GM12878 (cell line): ENCODE measurements around the gene TRPV5. TPM values are rescaled to one million over a fixed set of nuclear protein-coding genes. Genes with fewer than 3 reads are reported as not detected.

Source experiments
- ATAC-seq: fragments of 200-7000 bp; cut with Tn5 transposase; 3 replicates; pipeline ENCODE4 v1.9.1; 2020; ENCODE audit warnings: mild to moderate bottlenecking, moderate library complexity
- BruUV-seq: library from RNA; stranded (reverse); fragments of 400-500 nt; replicated peaks from 2 replicates; lab custom pipeline; 2021; lab: Mats Ljungman, UMichigan
- CTCF ChIA-PET: fragments of 300-600 bp; sonication (Branson Sonifier 250); formaldehyde crosslinking; extraction: SDS; loops from one replicate; lab custom pipeline; 2021; ENCODE audit warnings: inconsistent platforms; lab: Yijun Ruan, JAX
- POLR2A ChIA-PET: fragments of 350-600 bp; formaldehyde crosslinking; extraction: SDS; loops from one replicate; lab custom pipeline; 2021; ENCODE audit warnings: inconsistent platforms; lab: Charles Lee
- RAD21 ChIA-PET: fragments of 300-600 bp; sonication (Branson Sonifier 250); formaldehyde crosslinking; loops from one replicate; lab custom pipeline; 2023; ENCODE audit warnings: antibody characterized with exemption; ENCODE audit not compliant: unreplicated experiment; lab: Charles Lee
- SMC1A ChIA-PET: fragments of 300-600 bp; sonication (Branson Sonifier 250); formaldehyde crosslinking; loops from one replicate; lab custom pipeline; 2023; ENCODE audit not compliant: unreplicated experiment, uncharacterized antibody; lab: Charles Lee
- DNase-seq: peaks from one replicate; pipeline ENCODE4 v3.0.0-alpha.2; 2011; ENCODE audit warnings: low read depth, low spot score
- FAIRE-seq: peaks from 3 replicates; lab custom pipeline; 2011; peaks lifted over from hg19 to GRCh38; lab: Jason Lieb, UNC
- H2AFZ ChIP-seq: 2 replicates; pipeline ENCODE4 v1.6.0; 2011; ENCODE audit warnings: low read depth, low read length, control low read depth; ENCODE audit not compliant: control insufficient read depth
- H3K27ac ChIP-seq: 2 replicates; pipeline ENCODE4 v1.5.1; 2011; ENCODE audit warnings: control low read depth; ENCODE audit not compliant: control insufficient read depth, insufficient read depth
- H3K27me3 ChIP-seq, 2 experiments: replicated peaks in 1 of 2; 2 replicates each; pipeline versions ENCODE4 v1.6.0 to v1.6.1; 2011; ENCODE audit warnings: low read length in 1 of 2; ENCODE audit not compliant: control insufficient read depth in 2 of 2, insufficient read depth in 2 of 2
- H3K36me3 ChIP-seq, 2 experiments: 2 replicates each; pipeline ENCODE4 v1.5.1; 2011; ENCODE audit warnings: low read length in 1 of 2; ENCODE audit not compliant: control insufficient read depth in 2 of 2, insufficient read depth in 2 of 2
- H3K4me1 ChIP-seq: 2 replicates; pipeline ENCODE4 v1.6.1; 2011; ENCODE audit warnings: mild to moderate bottlenecking, low read length, moderate library complexity, mixed read lengths; ENCODE audit not compliant: control insufficient read depth, insufficient read depth
- H3K4me2 ChIP-seq: 2 replicates; pipeline ENCODE4 v1.6.0; 2011; ENCODE audit warnings: control low read depth; ENCODE audit not compliant: control insufficient read depth, insufficient read depth
- H3K4me3 ChIP-seq: fragments of 200-600 bp; sonication (generic); 2 replicates; pipeline ENCODE4 v1.5.1; 2016
- H3K79me2 ChIP-seq: 2 replicates; pipeline ENCODE4 v1.6.0; 2011; ENCODE audit warnings: low read length; ENCODE audit not compliant: control insufficient read depth, insufficient read depth
- H3K9ac ChIP-seq: 2 replicates; pipeline ENCODE4 v1.8.0; 2011; ENCODE audit warnings: low read length, control low read depth, mixed read lengths; ENCODE audit not compliant: control insufficient read depth, insufficient read depth
- H3K9me3 ChIP-seq: replicated peaks from 3 replicates; pipeline ENCODE4 v1.5.1; 2011; ENCODE audit warnings: mild to moderate bottlenecking, low read length; ENCODE audit not compliant: control insufficient read depth, insufficient read depth
- H4K20me1 ChIP-seq: 2 replicates; pipeline ENCODE4 v1.6.0; 2011; ENCODE audit not compliant: control insufficient read depth, insufficient read depth
- ATF3 ChIP-seq: IDR thresholded peaks from 2 replicates; pipeline ENCODE4 v1.6.1; 2011; ENCODE audit warnings: low read depth, mild to moderate bottlenecking, low read length, moderate library complexity, borderline replicate concordance; ENCODE audit errors: extremely low read depth
- CBFB ChIP-seq: IDR thresholded peaks from 2 replicates; pipeline ENCODE4 v1.6.1; 2016; ENCODE audit warnings: antibody characterized with exemption, low read depth
- EZH2 ChIP-seq: IDR thresholded peaks from 2 replicates; pipeline ENCODE4 v1.6.1; 2012; ENCODE audit warnings: low read depth, mild to moderate bottlenecking, control low read depth, inconsistent platforms, low read length, borderline replicate concordance; ENCODE audit not compliant: control insufficient read depth
- FOXK2 ChIP-seq: fragments of 450-650 bp; IDR thresholded peaks from 2 replicates; pipeline ENCODE4 v1.6.1; 2017; ENCODE audit warnings: mild to moderate bottlenecking, moderate library complexity
- HCFC1 ChIP-seq: fragments of 150-350 bp; IDR thresholded peaks from 2 replicates; pipeline ENCODE4 v1.6.1; 2014; ENCODE audit warnings: low read length
- JUND ChIP-seq: IDR thresholded peaks from 2 replicates; pipeline ENCODE4 v1.6.1; 2012; ENCODE audit warnings: low read depth, mild to moderate bottlenecking, low read length, improper control_type of control experiment, moderate library complexity
- KDM1A ChIP-seq: fragments of 200-600 bp; sonication (generic); IDR thresholded peaks from 2 replicates; pipeline ENCODE4 v1.6.1; 2016; ENCODE audit warnings: borderline replicate concordance
- POLR2AphosphoS2 ChIP-seq: IDR thresholded peaks from 2 replicates; pipeline ENCODE4 v1.6.1; 2011; ENCODE audit warnings: low read depth, mild to moderate bottlenecking, low read length, improper control_type of control experiment, moderate library complexity
- WGBS: methylation state at CpG from one replicate; pipeline ENCODE4 v1.1.6; 2016; ENCODE audit warnings: low lambda C conversion rate; ENCODE audit not compliant: insufficient replicate concordance, insufficient coverage; ENCODE audit errors: missing lambda C conversion rate; 5-methylcytosine and 5-hydroxymethylcytosine counted together
- in situ Hi-C: fragments of 300-500 bp; cut with MboI; formaldehyde crosslinking; loops from 9 replicates; pipeline ENCODE4 v1.14.3; 2018; ENCODE audit warnings: mixed read lengths
- intact Hi-C: fragments of 100-400 bp; cut with micrococcal nuclease; formaldehyde crosslinking; loops from one replicate; pipeline ENCODE4 v1.14.2; 2022; ENCODE audit not compliant: unreplicated experiment
- polyA plus RNA-seq, 11 experiments: library from polyadenylated mRNA; depleted of rRNA in 4 of 11; unstranded in 6 of 11; stranded (reverse) in 5 of 11; fragments of >200 nt; fragmentation: Nextera tagmentation in 4 of 11; fragmentation: Illumina TruSeq in 1 of 11; extraction: Ambion mirVana in 4 of 11; extraction: Trizol in 1 of 11; gene quantifications; 1 replicate in 1 of 11; 2 replicates in 10 of 11; pipeline versions ENCODE4 v1.2.1 to v1.2.3, GENCODE V29; 2011 to 2016; ENCODE audit warnings: inconsistent platforms in 2 of 11, missing spikeins in 2 of 11, low read depth in 1 of 11
- total RNA-seq, 4 experiments: library from RNA; depleted of rRNA in 3 of 4; stranded (reverse); fragments of >200 nt in 3 of 4; fragmentation: Illumina TruSeq in 1 of 4; extraction: Trizol in 1 of 4; gene quantifications; 2 replicates each; pipeline versions ENCODE4 v1.2.1 to v1.2.3, GENCODE V29; 2013 to 2021
- TF ChIP-seq, protein P1 (sequence below): fragments of 450-650 bp; IDR thresholded peaks from 2 replicates; pipeline ENCODE4 v1.6.1; 2014; ENCODE audit warnings: mild to moderate bottlenecking

TRPV5 gene
- total and polyA plus RNA-seq, 10 of the 15 experiments (the other 5 are each of a cell fraction or from before 2014, with no cell fraction given): not detected

GRCh38 chr7:142889816-142890215 is 43.7 kb downstream of the TRPV5 start:
- in situ Hi-C loops: no loop called here
- H3K27me3 ChIP-seq: no peaks in the 10 kb centered on the region; a peak in 1 of 4 replicates
- H3K4me2 ChIP-seq: no peak overlapping the region
- no peaks in the 10 kb centered on the region for H4K20me1 ChIP-seq
- TF ChIP-seq POLR2AphosphoS2 (no peak), HCFC1 (no peak), JUND (no peak), KDM1A (no peak), ATF3 (no peak), CBFB (no peak), FOXK2 (no peak), EZH2 (no peak)
- TF ChIP-seq, protein P1, sequence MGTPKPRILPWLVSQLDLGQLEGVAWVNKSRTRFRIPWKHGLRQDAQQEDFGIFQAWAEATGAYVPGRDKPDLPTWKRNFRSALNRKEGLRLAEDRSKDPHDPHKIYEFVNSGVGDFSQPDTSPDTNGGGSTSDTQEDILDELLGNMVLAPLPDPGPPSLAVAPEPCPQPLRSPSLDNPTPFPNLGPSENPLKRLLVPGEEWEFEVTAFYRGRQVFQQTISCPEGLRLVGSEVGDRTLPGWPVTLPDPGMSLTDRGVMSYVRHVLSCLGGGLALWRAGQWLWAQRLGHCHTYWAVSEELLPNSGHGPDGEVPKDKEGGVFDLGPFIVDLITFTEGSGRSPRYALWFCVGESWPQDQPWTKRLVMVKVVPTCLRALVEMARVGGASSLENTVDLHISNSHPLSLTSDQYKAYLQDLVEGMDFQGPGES: no peak
- TF ChIP-seq, all 136 proteins: peak for 0
- ATAC-seq (no peak), FAIRE-seq (no peak), DNase-seq (no peak)
- Histone ChIP-seq H2AFZ (no peak overlapping the region), H3K79me2 (no peaks in the 10 kb centered on the region), H3K9me3 (no peaks in the 10 kb centered on the region), H3K36me3 (no peaks in the 10 kb centered on the region), H3K4me1 (no peaks in the 10 kb centered on the region), H3K4me3 (no peak overlapping the region), H3K9ac (no peak overlapping the region), H3K27ac (no peak overlapping the region)
- intact Hi-C loops: no loop called here
- RAD21 ChIA-PET: no interaction called here
- SMC1A ChIA-PET: no interaction called here
- 27% methylated on average over 3 of the region's 3 CpGs for WGBS
- no TSS peak for BruUV-seq
- POLR2A ChIA-PET: no interaction called here
- CTCF ChIA-PET: no interaction called here
